HEK293 (cell line): Measurements from ENCODE around the gene NMNAT1.

Source experiments
- BCL11B ChIP-seq: fragments of 450-650 bp; formaldehyde crosslinking; IDR thresholded peaks from 2 replicates; pipeline ENCODE4 v1.5.1; 2016; ENCODE audit warnings: low read depth, missing biosample characterization, missing genetic modification characterization
- ELK4 ChIP-seq: IDR thresholded peaks from 2 replicates; pipeline ENCODE4 v1.6.1; 2011; ENCODE audit warnings: mild to moderate bottlenecking, low read depth, low read length, borderline replicate concordance
- FEZF1 ChIP-seq: fragments of 450-650 bp; formaldehyde crosslinking; IDR thresholded peaks from 2 replicates; pipeline ENCODE4 v1.5.1; 2016; ENCODE audit warnings: missing biosample characterization, missing genetic modification characterization
- GFI1B ChIP-seq: fragments of 450-650 bp; formaldehyde crosslinking; IDR thresholded peaks from 2 replicates; pipeline ENCODE4 v1.5.1; 2016; ENCODE audit warnings: missing biosample characterization, missing genetic modification characterization
- IKZF3 ChIP-seq: fragments of 450-650 bp; IDR thresholded peaks from 2 replicates; pipeline ENCODE4 v1.5.0; 2018; ENCODE audit warnings: missing biosample characterization, mild to moderate bottlenecking, missing genetic modification characterization, moderate library complexity
- KLF10 ChIP-seq: fragments of 450-650 bp; IDR thresholded peaks from 2 replicates; pipeline ENCODE4 v1.5.1; 2018; ENCODE audit warnings: missing biosample characterization, mild to moderate bottlenecking, missing genetic modification characterization
- MZF1 ChIP-seq: fragments of 450-650 bp; formaldehyde crosslinking; IDR thresholded peaks from 2 replicates; pipeline ENCODE4 v1.5.1; 2017; ENCODE audit warnings: missing biosample characterization, missing genetic modification characterization, borderline replicate concordance
- PATZ1 ChIP-seq: fragments of 450-650 bp; formaldehyde crosslinking; IDR thresholded peaks from 2 replicates; pipeline ENCODE4 v1.5.1; 2016; ENCODE audit warnings: missing biosample characterization, missing genetic modification characterization
- ZBTB11 ChIP-seq: fragments of 450-650 bp; formaldehyde crosslinking; conservative IDR thresholded peaks from 2 replicates; pipeline ENCODE4 v1.5.1; 2016; ENCODE audit warnings: low read depth, missing biosample characterization, missing genetic modification characterization
- ZBTB20 ChIP-seq: fragments of 450-650 bp; formaldehyde crosslinking; IDR thresholded peaks from 2 replicates; pipeline ENCODE4 v1.5.1; 2016; ENCODE audit warnings: missing biosample characterization, missing genetic modification characterization
- ZBTB21 ChIP-seq: fragments of 450-650 bp; formaldehyde crosslinking; IDR thresholded peaks from 2 replicates; pipeline ENCODE4 v1.5.1; 2017; ENCODE audit warnings: missing biosample characterization, missing genetic modification characterization
- ZBTB44 ChIP-seq: fragments of 450-650 bp; IDR thresholded peaks from 2 replicates; pipeline ENCODE4 v1.5.1; 2018; ENCODE audit warnings: missing biosample characterization, mild to moderate bottlenecking, missing genetic modification characterization
- ZEB2 ChIP-seq: fragments of 450-650 bp; formaldehyde crosslinking; IDR thresholded peaks from 2 replicates; pipeline ENCODE4 v1.5.1; 2016; ENCODE audit warnings: missing biosample characterization, missing genetic modification characterization
- ZFP41 ChIP-seq: fragments of 450-650 bp; formaldehyde crosslinking; IDR thresholded peaks from 2 replicates; pipeline ENCODE4 v1.5.1; 2016; ENCODE audit warnings: missing biosample characterization, missing genetic modification characterization, borderline replicate concordance
- ZNF121 ChIP-seq: fragments of 450-650 bp; formaldehyde crosslinking; IDR thresholded peaks from 2 replicates; pipeline ENCODE4 v1.5.1; 2016; ENCODE audit warnings: missing biosample characterization, missing genetic modification characterization
- ZNF155 ChIP-seq: fragments of 450-650 bp; formaldehyde crosslinking; IDR thresholded peaks from 2 replicates; pipeline ENCODE4 v1.5.1; 2016; ENCODE audit warnings: missing biosample characterization, missing genetic modification characterization
- ZNF157 ChIP-seq: fragments of 450-650 bp; formaldehyde crosslinking; IDR thresholded peaks from 2 replicates; pipeline ENCODE4 v1.5.1; 2016; ENCODE audit warnings: missing biosample characterization, missing genetic modification characterization
- ZNF2 ChIP-seq: fragments of 450-650 bp; formaldehyde crosslinking; IDR thresholded peaks from 2 replicates; pipeline ENCODE4 v1.5.1; 2016; ENCODE audit warnings: missing biosample characterization, missing genetic modification characterization
- ZNF239 ChIP-seq: fragments of 450-650 bp; formaldehyde crosslinking; IDR thresholded peaks from 2 replicates; pipeline ENCODE4 v1.5.1; 2016; ENCODE audit warnings: missing biosample characterization, missing genetic modification characterization
- ZNF292 ChIP-seq: fragments of 450-650 bp; formaldehyde crosslinking; IDR thresholded peaks from 2 replicates; pipeline ENCODE4 v1.5.1; 2016; ENCODE audit warnings: low read depth, missing biosample characterization, missing genetic modification characterization, borderline replicate concordance
- ZNF324 ChIP-seq: fragments of 450-650 bp; formaldehyde crosslinking; IDR thresholded peaks from 2 replicates; pipeline ENCODE4 v1.5.1; 2016; ENCODE audit warnings: missing biosample characterization, missing genetic modification characterization
- ZNF335 ChIP-seq: fragments of 450-650 bp; formaldehyde crosslinking; conservative IDR thresholded peaks from 2 replicates; pipeline ENCODE4 v1.5.1; 2016; ENCODE audit warnings: missing biosample characterization, missing genetic modification characterization
- ZNF433 ChIP-seq: fragments of 450-650 bp; formaldehyde crosslinking; IDR thresholded peaks from 2 replicates; pipeline ENCODE4 v1.5.1; 2016; ENCODE audit warnings: missing biosample characterization, missing genetic modification characterization, low read depth
- ZNF510 ChIP-seq: fragments of 450-650 bp; formaldehyde crosslinking; IDR thresholded peaks from 2 replicates; pipeline ENCODE4 v1.5.1; 2018; ENCODE audit warnings: mild to moderate bottlenecking, missing genetic modification characterization, missing biosample characterization; ENCODE audit not compliant: insufficient replicate concordance
- ZNF518A ChIP-seq: fragments of 450-650 bp; formaldehyde crosslinking; conservative IDR thresholded peaks from 2 replicates; pipeline ENCODE4 v1.5.1; 2016; ENCODE audit warnings: low read depth, missing biosample characterization, missing genetic modification characterization
- ZNF549 ChIP-seq: fragments of 450-650 bp; IDR thresholded peaks from 2 replicates; pipeline ENCODE4 v1.5.1; 2018; ENCODE audit warnings: missing biosample characterization, missing genetic modification characterization, mild to moderate bottlenecking, inconsistent platforms, moderate library complexity
- ZNF561 ChIP-seq: fragments of 450-650 bp; IDR thresholded peaks from 2 replicates; pipeline ENCODE4 v1.5.1; 2018; ENCODE audit warnings: missing biosample characterization, missing genetic modification characterization, borderline replicate concordance
- ZNF623 ChIP-seq: fragments of 450-650 bp; formaldehyde crosslinking; IDR thresholded peaks from 2 replicates; pipeline ENCODE4 v1.5.1; 2016; ENCODE audit warnings: missing biosample characterization, missing genetic modification characterization
- ZNF843 ChIP-seq: fragments of 450-650 bp; formaldehyde crosslinking; IDR thresholded peaks from 2 replicates; pipeline ENCODE4 v1.5.1; 2016; ENCODE audit warnings: missing biosample characterization, missing genetic modification characterization

Gene NMNAT1

GRCh38 chr1:9922342-9922741, 20.9 kb upstream of the NMNAT1 start (continued):
- TF ChIP-seq PATZ1 (tag by site-specific recombination) (no peak), ZNF549 (tag by site-specific recombination) (no peak), ZBTB20 (tag by site-specific recombination) (peak; percentile 58; the same call in 1 of the 2 replicates), ZNF843 (tag by site-specific recombination) (0 out of 2 replicates have a peak, but pooled peaks have one; percentile 36), ZNF155 (tag by site-specific recombination) (no peak), ZNF2 (no peak), ELK4 (no peak), ZNF157 (tag by site-specific recombination) (no peak), ZNF510 (no peak), ZEB2 (tag by site-specific recombination) (no peak), MZF1 (tag by site-specific recombination) (no peak), IKZF3 (tag by site-specific recombination) (no peak), ZFP41 (tag by site-specific recombination) (no peak), ZNF518A (no peak), ZNF335 (no peak), FEZF1 (tag by site-specific recombination) (peak; percentile 72), ZBTB21 (tag by site-specific recombination) (no peak), ZNF324 (tag by site-specific recombination) (no peak), KLF10 (tag by site-specific recombination) (no peak), ZNF623 (tag by site-specific recombination) (no peak), ZNF433 (tag by site-specific recombination) (no peak), ZNF239 (tag by site-specific recombination) (no peak), GFI1B (tag by site-specific recombination) (no peak), BCL11B (tag by site-specific recombination) (0 out of 2 replicates have a peak, but pooled peaks have one; percentile 49), ZNF561 (tag by site-specific recombination) (0 out of 2 replicates have a peak, but pooled peaks have one; percentile 75), ZNF121 (no peak), ZNF292 (tag by site-specific recombination) (no peak), ZBTB44 (tag by site-specific recombination) (peak; percentile 64), ZBTB11 (tag by site-specific recombination) (no peak)
